ENCODE data around the gene ANKZF1.

Gene ANKZF1

DNA sequence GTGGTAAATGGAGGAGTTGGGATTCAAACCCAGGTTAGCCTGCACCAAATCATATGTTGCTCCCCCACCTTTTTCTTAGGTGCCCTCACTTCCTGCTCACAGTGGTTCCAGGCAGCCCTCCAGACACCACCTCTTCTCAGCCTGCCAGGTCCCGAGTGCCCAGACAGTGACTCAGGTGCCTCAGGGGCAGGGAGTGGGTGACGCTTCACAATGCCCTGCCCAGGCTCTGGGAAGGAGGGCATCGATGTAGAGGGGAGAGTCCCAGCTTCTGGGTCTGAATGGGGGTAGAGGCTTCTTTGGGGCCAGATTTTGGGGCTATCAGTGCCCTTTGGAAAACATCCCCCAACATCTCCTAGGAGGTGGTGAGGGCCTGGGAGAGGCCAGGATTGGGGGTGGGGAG is 44.3 kb downstream of the ANKZF1 start:
- peaks cover 18% of the 10 kb centered on the region for H3K4me1 ChIP-seq

DNA sequence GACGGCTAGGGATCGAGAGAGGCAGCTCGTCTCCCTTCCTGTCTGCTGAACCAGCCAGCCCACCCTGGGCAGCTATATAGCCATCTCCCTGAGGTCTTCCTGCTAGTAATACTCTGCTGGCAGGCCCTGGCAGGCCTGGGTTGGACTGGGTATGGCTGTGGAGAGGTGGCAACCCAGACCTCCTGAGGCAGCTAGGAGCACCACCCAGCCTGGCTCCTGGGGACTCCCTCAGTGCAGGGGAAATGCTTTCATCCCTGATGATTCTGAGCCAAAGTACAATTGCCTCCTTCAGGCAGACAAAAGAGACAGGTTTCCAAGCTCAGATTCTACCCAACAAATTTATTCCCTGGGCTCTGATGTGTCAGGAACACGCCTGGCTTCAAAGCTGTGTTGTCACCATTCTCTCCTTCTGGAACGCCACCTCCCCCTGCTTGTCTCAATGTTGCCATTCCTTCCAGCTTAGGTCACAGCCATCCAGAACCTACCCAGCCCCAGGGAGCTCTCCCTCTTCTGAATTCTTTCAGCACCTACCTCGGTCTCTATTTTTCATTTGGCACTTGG is 44.8 kb downstream of the ANKZF1 start:
- Histone ChIP-seq H3K36me3 (ENCODE audit: control insufficient read depth, insufficient read depth, low read length) (no peaks in the 10 kb centered on the region), H3K4me2 (ENCODE audit: low read length) (peak overlapping the region; percentile 11), H3K27me3 (ENCODE audit: control insufficient read depth, insufficient read depth, low read length) (no peaks in the 10 kb centered on the region), H3K27ac (peak overlapping the region; percentile 32), H2AFZ (peak overlapping the region; percentile 88), H3K4me3 (ENCODE audit: low read depth, low read length) (no peak overlapping the region), H3K9me3 (ENCODE audit: control insufficient read depth, low read length) (no peaks in the 10 kb centered on the region), H3K79me2 (no peaks in the 10 kb centered on the region), H3K4me1 (peaks cover 18% of the 10 kb centered on the region), H3K9ac (no peak overlapping the region)
- TF ChIP-seq, protein P1, sequence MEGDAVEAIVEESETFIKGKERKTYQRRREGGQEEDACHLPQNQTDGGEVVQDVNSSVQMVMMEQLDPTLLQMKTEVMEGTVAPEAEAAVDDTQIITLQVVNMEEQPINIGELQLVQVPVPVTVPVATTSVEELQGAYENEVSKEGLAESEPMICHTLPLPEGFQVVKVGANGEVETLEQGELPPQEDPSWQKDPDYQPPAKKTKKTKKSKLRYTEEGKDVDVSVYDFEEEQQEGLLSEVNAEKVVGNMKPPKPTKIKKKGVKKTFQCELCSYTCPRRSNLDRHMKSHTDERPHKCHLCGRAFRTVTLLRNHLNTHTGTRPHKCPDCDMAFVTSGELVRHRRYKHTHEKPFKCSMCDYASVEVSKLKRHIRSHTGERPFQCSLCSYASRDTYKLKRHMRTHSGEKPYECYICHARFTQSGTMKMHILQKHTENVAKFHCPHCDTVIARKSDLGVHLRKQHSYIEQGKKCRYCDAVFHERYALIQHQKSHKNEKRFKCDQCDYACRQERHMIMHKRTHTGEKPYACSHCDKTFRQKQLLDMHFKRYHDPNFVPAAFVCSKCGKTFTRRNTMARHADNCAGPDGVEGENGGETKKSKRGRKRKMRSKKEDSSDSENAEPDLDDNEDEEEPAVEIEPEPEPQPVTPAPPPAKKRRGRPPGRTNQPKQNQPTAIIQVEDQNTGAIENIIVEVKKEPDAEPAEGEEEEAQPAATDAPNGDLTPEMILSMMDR (IDR thresholded peaks at IDR 0.05) = no peak

More for the DNA sequence above, 44.3 kb downstream of the ANKZF1 start:
- Histone ChIP-seq H3K79me2 (no peaks in the 10 kb centered on the region), H3K9ac (no peak overlapping the region), H3K27me3 (ENCODE audit: control insufficient read depth, insufficient read depth, low read length) (no peaks in the 10 kb centered on the region), H3K4me3 (ENCODE audit: low read depth, low read length) (no peak overlapping the region), H2AFZ (peak overlapping the region; percentile 88), H3K9me3 (ENCODE audit: control insufficient read depth, low read length) (no peaks in the 10 kb centered on the region), H3K27ac (peak overlapping the region; percentile 32), H3K36me3 (ENCODE audit: control insufficient read depth, insufficient read depth, low read length) (no peaks in the 10 kb centered on the region), H3K4me2 (ENCODE audit: low read length) (no peak overlapping the region)
- TF ChIP-seq, protein P1 (IDR thresholded peaks at IDR 0.05) = no peak

DNA sequence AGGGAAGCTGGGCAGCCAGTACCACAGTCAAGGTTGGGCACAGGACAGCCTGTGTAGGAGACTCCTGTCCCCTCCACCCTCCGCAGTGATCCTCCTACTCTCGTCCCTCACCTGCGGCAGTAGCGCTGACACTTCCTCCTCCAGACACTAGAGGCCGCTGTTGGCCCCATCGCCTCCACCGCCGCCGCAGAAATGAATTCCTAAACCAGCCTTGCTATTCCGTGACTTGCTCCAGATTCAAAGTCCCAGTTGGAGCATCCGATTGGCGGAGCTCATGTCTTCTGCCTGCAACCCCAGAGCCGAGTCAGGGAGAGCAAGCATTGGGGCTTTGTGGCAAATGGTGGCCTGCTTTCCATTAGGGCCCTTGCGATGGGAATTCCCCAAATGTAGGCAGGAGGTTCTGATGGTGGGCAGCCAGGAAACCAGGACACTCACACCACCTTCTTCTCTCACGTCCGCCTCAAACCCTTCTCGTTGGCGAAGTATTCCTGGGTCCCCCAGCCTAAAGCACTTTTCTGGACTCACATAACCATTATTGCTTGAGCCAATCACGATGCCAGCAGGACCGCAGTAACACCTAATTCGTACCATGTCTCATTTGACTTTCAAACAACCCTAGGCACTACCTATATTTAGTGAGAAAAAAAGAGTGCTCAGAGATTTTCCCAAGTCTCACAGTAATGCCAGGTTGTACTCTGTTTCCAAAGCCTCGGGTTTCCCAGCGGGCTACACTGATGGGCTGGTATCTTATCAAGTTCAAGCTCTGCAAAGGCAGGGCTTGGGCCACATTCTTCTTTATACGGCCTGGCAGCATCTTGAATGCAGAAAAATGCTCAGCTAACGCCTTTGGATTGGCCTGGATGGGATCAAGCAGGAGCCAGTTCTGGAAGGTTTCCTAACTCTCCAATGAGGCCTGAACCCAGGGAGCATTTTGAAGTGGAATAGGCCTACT is 48.4 kb downstream of the ANKZF1 start:
- peak overlapping the region; percentile 69 for H3K4me2 ChIP-seq (ENCODE audit: low read length)
- H3K9me3 ChIP-seq (ENCODE audit: control insufficient read depth, low read length) = no peaks in the 10 kb centered on the region
- H3K27ac ChIP-seq = peak overlapping the region; percentile 82
- TF ChIP-seq, protein P1 (IDR thresholded peaks at IDR 0.05) = peak; percentile 100
- H3K79me2 ChIP-seq = no peaks in the 10 kb centered on the region
- peaks cover 23% of the 10 kb centered on the region for H3K4me1 ChIP-seq
- peak overlapping the region; percentile 72 for H3K4me3 ChIP-seq (ENCODE audit: low read depth, low read length)
- H3K9ac ChIP-seq = no peak overlapping the region
- no peaks in the 10 kb centered on the region for H3K27me3 ChIP-seq (ENCODE audit: control insufficient read depth, insufficient read depth, low read length)
- H2AFZ ChIP-seq = peak overlapping the region; percentile 74
- no peaks in the 10 kb centered on the region for H3K36me3 ChIP-seq (ENCODE audit: control insufficient read depth, insufficient read depth, low read length)

DNA sequence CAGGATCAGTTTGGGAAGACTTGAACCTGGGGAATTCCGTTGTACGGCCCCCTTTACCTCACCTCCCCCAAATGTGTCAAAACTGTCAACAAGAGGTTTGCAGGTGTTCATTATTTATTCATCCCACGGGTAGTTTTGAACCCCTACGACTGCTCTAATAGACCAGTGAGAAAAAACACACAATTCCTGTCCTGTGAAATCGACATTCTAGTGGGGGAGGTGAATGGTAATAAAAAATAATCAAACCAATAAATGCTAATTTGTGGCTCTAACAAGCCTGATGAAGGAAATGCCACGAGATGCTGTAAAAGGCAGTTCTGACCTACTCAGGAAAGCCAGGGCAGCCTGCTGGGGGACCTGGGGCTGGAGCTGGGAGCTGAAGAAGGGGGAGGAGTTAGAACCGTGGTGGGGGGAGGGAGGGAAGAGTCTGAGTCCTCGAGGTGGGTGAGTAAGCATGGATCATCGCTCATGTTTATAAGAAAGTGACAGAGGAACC is 49.1 kb downstream of the ANKZF1 start:
- Histone ChIP-seq H3K4me2 (ENCODE audit: low read length) (peak overlapping the region; percentile 69), H2AFZ (peak overlapping the region; percentile 74), H3K79me2 (no peaks in the 10 kb centered on the region), H3K9ac (no peak overlapping the region), H3K4me1 (peaks cover 23% of the 10 kb centered on the region), H3K27me3 (ENCODE audit: control insufficient read depth, insufficient read depth, low read length) (no peaks in the 10 kb centered on the region), H3K36me3 (ENCODE audit: control insufficient read depth, insufficient read depth, low read length) (no peaks in the 10 kb centered on the region), H3K9me3 (ENCODE audit: control insufficient read depth, low read length) (no peaks in the 10 kb centered on the region), H3K27ac (peak overlapping the region; percentile 82), H3K4me3 (ENCODE audit: low read depth, low read length) (peak overlapping the region; percentile 72)
- TF ChIP-seq, protein P1 (IDR thresholded peaks at IDR 0.05) = no peak

Data from parathyroid adenoma (tissue), 2 donors.